GM06990 (cell line): Measurements from ENCODE around the gene TMEM132C.

Source experiments
- DNase-seq: peaks from one replicate; pipeline ENCODE4 v3.0.0-alpha.2; 2011; ENCODE audit not compliant: insufficient read length; ENCODE audit errors: extremely low read depth
- H3K27me3 ChIP-seq: replicated peaks from 2 replicates; pipeline ENCODE4 v1.6.0; 2011; ENCODE audit warnings: low read length; ENCODE audit not compliant: control insufficient read depth, insufficient read depth
- H3K36me3 ChIP-seq: 2 replicates; pipeline ENCODE4 v1.5.1; 2011; ENCODE audit warnings: low read length; ENCODE audit not compliant: control insufficient read depth, insufficient read depth
- H3K4me3 ChIP-seq: replicated peaks from 2 replicates; pipeline ENCODE4 v1.5.1; 2011; ENCODE audit warnings: low read depth, mild to moderate bottlenecking, control low read depth, low read length
- TF ChIP-seq, protein P1 (sequence below): IDR thresholded peaks from 2 replicates; pipeline ENCODE4 v1.5.1; 2011; ENCODE audit warnings: low read length, control low read depth, mild to moderate bottlenecking, inconsistent platforms; ENCODE audit not compliant: insufficient read depth, poor library complexity, severe bottlenecking

Gene TMEM132C

DNA sequence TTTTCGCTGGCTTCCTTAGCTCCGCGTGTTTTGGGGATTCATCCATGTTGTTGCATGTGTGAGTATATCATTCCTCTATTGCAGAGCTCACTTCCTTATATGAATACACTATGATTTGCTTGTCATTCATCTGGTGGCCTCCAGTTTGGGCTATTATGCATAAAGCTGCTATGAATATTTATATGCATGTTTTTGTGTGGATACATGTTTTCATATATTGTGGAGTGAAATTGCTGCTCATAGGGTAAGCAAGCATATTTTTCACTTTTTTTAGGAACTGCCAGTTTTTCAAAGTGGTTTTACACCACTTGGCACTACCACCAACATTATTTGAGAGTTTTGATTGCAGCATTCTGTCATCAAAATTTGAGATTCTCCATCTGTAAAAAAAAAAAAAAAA is 190.0 kb downstream of the TMEM132C start:
- Histone ChIP-seq H3K4me3 (no peak overlapping the region), H3K36me3 (no peaks in the 10 kb centered on the region), H3K27me3 (no peaks in the 10 kb centered on the region)
- TF ChIP-seq, protein P1, sequence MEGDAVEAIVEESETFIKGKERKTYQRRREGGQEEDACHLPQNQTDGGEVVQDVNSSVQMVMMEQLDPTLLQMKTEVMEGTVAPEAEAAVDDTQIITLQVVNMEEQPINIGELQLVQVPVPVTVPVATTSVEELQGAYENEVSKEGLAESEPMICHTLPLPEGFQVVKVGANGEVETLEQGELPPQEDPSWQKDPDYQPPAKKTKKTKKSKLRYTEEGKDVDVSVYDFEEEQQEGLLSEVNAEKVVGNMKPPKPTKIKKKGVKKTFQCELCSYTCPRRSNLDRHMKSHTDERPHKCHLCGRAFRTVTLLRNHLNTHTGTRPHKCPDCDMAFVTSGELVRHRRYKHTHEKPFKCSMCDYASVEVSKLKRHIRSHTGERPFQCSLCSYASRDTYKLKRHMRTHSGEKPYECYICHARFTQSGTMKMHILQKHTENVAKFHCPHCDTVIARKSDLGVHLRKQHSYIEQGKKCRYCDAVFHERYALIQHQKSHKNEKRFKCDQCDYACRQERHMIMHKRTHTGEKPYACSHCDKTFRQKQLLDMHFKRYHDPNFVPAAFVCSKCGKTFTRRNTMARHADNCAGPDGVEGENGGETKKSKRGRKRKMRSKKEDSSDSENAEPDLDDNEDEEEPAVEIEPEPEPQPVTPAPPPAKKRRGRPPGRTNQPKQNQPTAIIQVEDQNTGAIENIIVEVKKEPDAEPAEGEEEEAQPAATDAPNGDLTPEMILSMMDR, result no peak
- DNase-seq, result no peak

DNA sequence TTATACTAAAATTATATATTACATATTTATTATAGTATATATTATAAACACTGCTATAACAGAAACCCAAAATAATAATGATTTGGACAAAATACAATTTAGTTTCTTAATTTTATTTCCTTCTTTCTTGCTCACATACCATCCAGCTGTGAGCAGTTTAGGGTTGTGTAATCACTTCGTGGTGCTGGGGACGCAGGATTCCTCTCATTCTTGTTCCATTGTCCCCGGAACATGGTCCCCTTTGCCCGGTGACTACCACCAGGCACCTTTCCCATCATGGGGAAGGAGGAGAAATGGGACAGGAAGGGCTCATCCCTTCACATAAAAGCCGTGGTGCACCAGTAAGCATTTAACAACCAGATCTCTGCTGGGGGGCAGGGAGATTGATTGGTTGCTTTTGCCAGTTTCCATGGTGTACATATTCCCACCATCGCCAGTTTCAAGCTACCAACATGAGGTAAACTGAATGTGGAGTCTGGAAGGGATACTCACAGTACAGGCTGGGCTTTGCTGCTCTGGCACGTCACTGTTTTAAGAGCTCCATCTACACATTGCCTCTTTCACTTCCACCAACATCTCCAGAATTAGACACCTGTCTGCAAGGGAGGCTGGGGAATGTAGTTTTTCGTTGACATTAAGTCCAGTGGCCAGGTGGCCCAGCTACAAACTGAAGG is 191.5 kb downstream of the TMEM132C start:
- Histone ChIP-seq H3K27me3 (no peaks in the 10 kb centered on the region), H3K4me3 (no peak overlapping the region), H3K36me3 (no peaks in the 10 kb centered on the region)
- TF ChIP-seq, protein P1, result no peak
- DNase-seq, result no peak

DNA sequence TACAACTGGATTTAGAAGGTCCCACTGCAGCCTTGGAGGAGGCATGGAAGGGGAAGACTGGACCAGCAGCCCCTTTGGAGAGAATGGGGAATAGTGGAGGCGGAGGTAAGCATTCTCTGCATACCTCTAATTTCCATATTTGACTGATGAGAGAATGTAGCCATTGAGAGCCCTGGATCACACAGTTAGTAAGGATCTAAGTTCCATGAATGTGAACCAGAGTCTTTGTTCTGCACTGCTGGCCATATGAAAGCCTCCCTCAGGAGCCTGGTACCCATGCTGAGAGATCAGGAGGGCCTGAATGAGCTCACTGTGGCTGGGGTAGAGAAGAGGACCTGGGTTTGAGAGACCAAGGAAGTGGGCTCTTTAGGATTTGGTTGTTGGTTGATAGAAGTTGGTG is 192.1 kb downstream of the TMEM132C start:
- Histone ChIP-seq H3K4me3 (no peak overlapping the region), H3K36me3 (no peaks in the 10 kb centered on the region), H3K27me3 (no peaks in the 10 kb centered on the region)
- TF ChIP-seq, protein P1, result no peak
- DNase-seq, result no peak

GRCh38 chr12:128463881-128464280 is 196.9 kb downstream of the TMEM132C start:
- no peaks in the 10 kb centered on the region for H3K36me3 ChIP-seq
- no peaks in the 10 kb centered on the region for H3K27me3 ChIP-seq
- H3K4me3 ChIP-seq, result no peak overlapping the region
- TF ChIP-seq, protein P1, result no peak
- DNase-seq, result no peak

GRCh38 chr12:128467882-128468281 is 200.9 kb downstream of the TMEM132C start:
- Histone ChIP-seq H3K27me3 (no peaks in the 10 kb centered on the region), H3K4me3 (no peak overlapping the region), H3K36me3 (no peaks in the 10 kb centered on the region)
- DNase-seq, result no peak
- TF ChIP-seq, protein P1, result no peak

GRCh38 chr12:128468926-128469325 is 202.0 kb downstream of the TMEM132C start:
- TF ChIP-seq, protein P1, result no peak
- Histone ChIP-seq H3K27me3 (no peaks in the 10 kb centered on the region), H3K36me3 (no peaks in the 10 kb centered on the region), H3K4me3 (no peak overlapping the region)
- no peak for DNase-seq
